ENCODE measurements around the gene RNF217.
"Not testable (repeated sequence)": the region's sequence is repeated elsewhere in the genome, so short reads cannot be mapped to it uniquely, and the experiment has no call there.

RNF217 gene

GRCh38 chr6:125044066-125044465 is 81.8 kb downstream of the RNF217 start:
- DNase-seq = no peak
- Mint-ChIP-seq H3K9me3 (no peaks in the 10 kb centered on the region), H3K4me1 (no peaks in the 10 kb centered on the region), H3K27ac (no peak overlapping the region), H3K27me3 (peaks cover 6% of the 10 kb centered on the region), H3K4me3 (no peak overlapping the region)
- no peak for ATAC-seq

- no peak for DNase-seq
- Mint-ChIP-seq H3K9me3 (no peaks in the 10 kb centered on the region), H3K4me1 (no peaks in the 10 kb centered on the region), H3K27me3 (peaks cover 6% of the 10 kb centered on the region), H3K4me3 (no peak overlapping the region), H3K27ac (no peak overlapping the region)
- no peak for ATAC-seq
These were observed 82.4 kb downstream of the RNF217 start for GRCh38 chr6:125044667-125045066.

- Mint-ChIP-seq H3K4me1 (no peaks in the 10 kb centered on the region), H3K27me3 (peaks cover 6% of the 10 kb centered on the region), H3K4me3 (no peak overlapping the region), H3K27ac (no peak overlapping the region), H3K9me3 (no peaks in the 10 kb centered on the region)
- DNase-seq (no peak), ATAC-seq (no peak)
These were observed 84.1 kb downstream of the RNF217 start for GRCh38 chr6:125046107-125046925.

GRCh38 chr6:125048274-125048673 is 86.0 kb downstream of the RNF217 start:
- DNase-seq = no peak
- ATAC-seq = no peak
- Mint-ChIP-seq H3K4me3 (no peak overlapping the region), H3K27me3 (peaks cover 6% of the 10 kb centered on the region), H3K27ac (no peak overlapping the region), H3K9me3 (no peaks in the 10 kb centered on the region), H3K4me1 (no peaks in the 10 kb centered on the region)

- Mint-ChIP-seq H3K4me3 (no peak overlapping the region), H3K9me3 (no peaks in the 10 kb centered on the region), H3K4me1 (no peaks in the 10 kb centered on the region), H3K27ac (no peak overlapping the region), H3K27me3 (peaks cover 4% of the 10 kb centered on the region)
- DNase-seq (no peak), ATAC-seq (no peak)
These were observed 88.6 kb downstream of the RNF217 start for GRCh38 chr6:125050663-125051318.

GRCh38 chr6:125053809-125054208 is 91.6 kb downstream of the RNF217 start:
- ATAC-seq = no peak
- no peaks in the 10 kb centered on the region for H3K4me1 Mint-ChIP-seq
- H3K27ac Mint-ChIP-seq = no peak overlapping the region

GRCh38 chr6:125054331-125054730 is 92.1 kb downstream of the RNF217 start:
- H3K4me3 Mint-ChIP-seq = no peak overlapping the region
- no peaks in the 10 kb centered on the region for H3K27me3 Mint-ChIP-seq
- ATAC-seq (peak; percentile 20), DNase-seq (no peak)
- no peak overlapping the region for H3K27ac Mint-ChIP-seq
- H3K9me3 Mint-ChIP-seq = no peaks in the 10 kb centered on the region
- no peaks in the 10 kb centered on the region for H3K4me1 Mint-ChIP-seq

More at GRCh38 chr6:125053809-125054208, 91.6 kb downstream of the RNF217 start:
- no peak for DNase-seq
- no peaks in the 10 kb centered on the region for H3K27me3 Mint-ChIP-seq
- no peaks in the 10 kb centered on the region for H3K9me3 Mint-ChIP-seq
- no peak overlapping the region for H3K4me3 Mint-ChIP-seq

GRCh38 chr6:125057392-125058246 is 95.4 kb downstream of the RNF217 start:
- Mint-ChIP-seq H3K4me1 (no peaks in the 10 kb centered on the region), H3K9me3 (no peaks in the 10 kb centered on the region), H3K27me3 (no peaks in the 10 kb centered on the region), H3K4me3 (no peak overlapping the region), H3K27ac (no peak overlapping the region)
- DNase-seq (no peak), ATAC-seq (no peak)

GRCh38 chr6:125058546-125058945 is 96.3 kb downstream of the RNF217 start:
- H3K4me3 Mint-ChIP-seq = no peak overlapping the region
- H3K9me3 Mint-ChIP-seq = no peaks in the 10 kb centered on the region
- ATAC-seq (no peak), DNase-seq (no peak)
- H3K4me1 Mint-ChIP-seq = no peaks in the 10 kb centered on the region
- H3K27me3 Mint-ChIP-seq = no peaks in the 10 kb centered on the region
- no peak overlapping the region for H3K27ac Mint-ChIP-seq

GRCh38 chr6:125063307-125063706 is 101.1 kb downstream of the RNF217 start:
- H3K9me3 Mint-ChIP-seq = no peaks in the 10 kb centered on the region
- no peak for ATAC-seq

GRCh38 chr6:125066140-125066539 is 103.9 kb downstream of the RNF217 start:
- Mint-ChIP-seq H3K27ac (no peak overlapping the region), H3K27me3 (no peaks in the 10 kb centered on the region), H3K4me1 (no peaks in the 10 kb centered on the region), H3K4me3 (no peak overlapping the region), H3K9me3 (no peaks in the 10 kb centered on the region)
- no peak for ATAC-seq
- no peak for DNase-seq

More at GRCh38 chr6:125063307-125063706, 101.1 kb downstream of the RNF217 start:
- Mint-ChIP-seq H3K4me1 (no peaks in the 10 kb centered on the region), H3K4me3 (no peak overlapping the region), H3K27me3 (no peaks in the 10 kb centered on the region), H3K27ac (no peak overlapping the region)
- no peak for DNase-seq

GRCh38 chr6:125066964-125067363 is 104.7 kb downstream of the RNF217 start:
- DNase-seq (peak in 1 of 2 donors; percentile 23), ATAC-seq (peak; percentile 94)
- Mint-ChIP-seq H3K27me3 (no peaks in the 10 kb centered on the region), H3K4me1 (no peaks in the 10 kb centered on the region), H3K9me3 (no peaks in the 10 kb centered on the region), H3K4me3 (no peak overlapping the region), H3K27ac (no peak overlapping the region)

GRCh38 chr6:125067552-125067951 is 105.3 kb downstream of the RNF217 start:
- Mint-ChIP-seq H3K4me1 (no peaks in the 10 kb centered on the region), H3K4me3 (no peak overlapping the region), H3K27me3 (no peaks in the 10 kb centered on the region), H3K9me3 (no peaks in the 10 kb centered on the region), H3K27ac (no peak overlapping the region)
- ATAC-seq (no peak), DNase-seq (no peak)

- H3K27me3 Mint-ChIP-seq = no peaks in the 10 kb centered on the region
- DNase-seq = no peak
- H3K9me3 Mint-ChIP-seq = no peaks in the 10 kb centered on the region
- no peak for ATAC-seq
- H3K4me1 Mint-ChIP-seq = no peaks in the 10 kb centered on the region
- H3K4me3 Mint-ChIP-seq = no peak overlapping the region
- no peak overlapping the region for H3K27ac Mint-ChIP-seq
These were observed 110.8 kb downstream of the RNF217 start for GRCh38 chr6:125073071-125073470.

GRCh38 chr6:125074120-125074519 is 111.9 kb downstream of the RNF217 start:
- H3K27ac Mint-ChIP-seq = no peak overlapping the region
- ATAC-seq = no peak
- H3K4me3 Mint-ChIP-seq = no peak overlapping the region
- H3K9me3 Mint-ChIP-seq = no peaks in the 10 kb centered on the region
- no peak for DNase-seq
- no peaks in the 10 kb centered on the region for H3K4me1 Mint-ChIP-seq
- no peaks in the 10 kb centered on the region for H3K27me3 Mint-ChIP-seq

- not testable (repeated sequence) for H3K9me3 Mint-ChIP-seq, H3K27me3 Mint-ChIP-seq, ATAC-seq, H3K4me1 Mint-ChIP-seq, H3K27ac Mint-ChIP-seq, H3K4me3 Mint-ChIP-seq, DNase-seq
These were observed 112.8 kb downstream of the RNF217 start for GRCh38 chr6:125075073-125075472.
